Loucy (cell line): ENCODE measurements around the gene ACVR1B.

Experiments
- H2AFZ ChIP-seq: fragments of 200-600 bp; sonication (generic); 2 replicates; pipeline ENCODE4 v1.6.0; 2016; ENCODE audit warnings: antibody characterized with exemption, mild to moderate bottlenecking, low read length, moderate library complexity
- H3F3A ChIP-seq: fragments of 200-600 bp; 2 replicates; pipeline ENCODE4 v1.6.0; 2016; ENCODE audit warnings: antibody characterized with exemption, low read depth, mild to moderate bottlenecking
- H3K27me3 ChIP-seq: fragments of 200-600 bp; sonication (generic); 2 replicates; pipeline ENCODE4 v1.6.1; 2014; ENCODE audit warnings: low read length, mild to moderate bottlenecking; ENCODE audit not compliant: insufficient read depth, poor library complexity, severe bottlenecking
- H3K36me3 ChIP-seq: fragments of 200-600 bp; sonication (generic); 2 replicates; pipeline ENCODE4 v1.6.1; 2016; ENCODE audit warnings: low read length; ENCODE audit not compliant: insufficient read depth
- H3K4me1 ChIP-seq: fragments of 200-600 bp; sonication (generic); 2 replicates; pipeline ENCODE4 v1.5.1; 2014; ENCODE audit warnings: low read length, mild to moderate bottlenecking; ENCODE audit not compliant: insufficient read depth, poor library complexity, severe bottlenecking
- H3K4me2 ChIP-seq: fragments of 200-600 bp; sonication (generic); 2 replicates; pipeline ENCODE4 v1.6.0; 2014; ENCODE audit warnings: antibody characterized with exemption, low read length, low read depth, mild to moderate bottlenecking; ENCODE audit not compliant: poor library complexity, severe bottlenecking
- H3K4me3 ChIP-seq: fragments of 200-600 bp; sonication (generic); 2 replicates; pipeline ENCODE4 v1.5.1; 2014; ENCODE audit warnings: low read length, mild to moderate bottlenecking, mixed read lengths; ENCODE audit not compliant: poor library complexity, severe bottlenecking
- H3K79me2 ChIP-seq: fragments of 200-600 bp; sonication (generic); 2 replicates; pipeline ENCODE4 v1.6.1; 2014; ENCODE audit warnings: low read length; ENCODE audit not compliant: insufficient read depth
- H3K9ac ChIP-seq: fragments of 200-600 bp; sonication (generic); 2 replicates; pipeline ENCODE4 v1.6.0; 2014; ENCODE audit warnings: mild to moderate bottlenecking, low read depth, low read length, moderate library complexity; ENCODE audit not compliant: poor library complexity, severe bottlenecking
- H3K9me2 ChIP-seq: fragments of 200-600 bp; sonication (generic); replicated peaks from 2 replicates; pipeline ENCODE4 v1.6.1; 2016; ENCODE audit warnings: low read depth, low read length, mixed read lengths
- H3K9me3 ChIP-seq: fragments of 200-600 bp; sonication (generic); 2 replicates; pipeline ENCODE4 v1.6.1; 2014; ENCODE audit warnings: mild to moderate bottlenecking, antibody characterized with exemption, low read length, low read depth; ENCODE audit not compliant: insufficient read depth
- H4K20me1 ChIP-seq: fragments of 200-600 bp; sonication (generic); 2 replicates; pipeline ENCODE4 v1.6.0; 2014; ENCODE audit warnings: antibody characterized with exemption, low read length, mild to moderate bottlenecking; ENCODE audit not compliant: insufficient read depth, poor library complexity, severe bottlenecking
- EZH2phosphoT487 ChIP-seq: fragments of 200-600 bp; IDR thresholded peaks from 2 replicates; pipeline ENCODE4 v1.6.1; 2018; ENCODE audit warnings: antibody characterized with exemption, mild to moderate bottlenecking, moderate library complexity, borderline replicate concordance
- TF ChIP-seq, protein P1 (sequence below): fragments of 200-600 bp; sonication (generic); conservative IDR thresholded peaks from 2 replicates; pipeline ENCODE4 v1.5.1; 2014; ENCODE audit warnings: mild to moderate bottlenecking, antibody characterized with exemption, low read length

Gene ACVR1B

DNA sequence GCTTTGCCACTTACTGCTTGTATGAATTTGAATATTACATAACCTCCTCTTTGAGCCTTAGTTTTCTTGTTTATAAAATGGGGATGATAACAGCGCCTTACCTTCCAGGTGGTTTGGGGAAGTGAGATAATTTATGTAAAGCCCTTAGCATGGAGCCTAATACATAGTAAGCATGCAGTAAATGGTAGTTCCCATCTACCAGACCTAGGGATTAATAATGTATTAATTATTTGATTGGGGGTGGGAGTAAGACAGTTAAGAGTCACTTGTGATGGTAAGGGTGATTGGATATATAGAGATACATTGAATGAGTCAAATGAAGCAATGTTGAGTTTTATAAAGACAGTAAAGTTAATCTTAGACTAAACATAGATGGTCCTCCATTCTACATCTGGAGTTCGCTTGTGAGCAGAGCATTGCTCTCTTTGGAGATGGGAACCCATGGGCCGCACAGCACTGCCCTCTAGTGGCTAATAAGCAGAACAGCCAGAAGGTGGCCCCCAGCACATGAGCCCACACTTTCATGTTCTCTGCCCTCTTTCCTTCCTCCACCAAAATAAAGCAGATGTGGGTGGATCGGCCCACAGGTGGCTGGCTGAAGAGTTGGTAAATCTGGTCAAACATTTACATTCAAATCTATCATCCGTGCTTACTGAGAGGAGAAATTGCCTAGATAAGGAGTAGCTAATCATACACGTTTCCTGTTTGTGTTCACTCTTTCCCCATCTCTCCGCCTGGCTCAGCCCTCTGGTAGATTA lies 28.7 kb downstream of the ACVR1B start:
- Histone ChIP-seq H3F3A (no peaks in the 10 kb centered on the region), H3K79me2 (peaks cover 6% of the 10 kb centered on the region; the same call in 1 of the 2 replicates), H4K20me1 (no peaks in the 10 kb centered on the region), H3K4me2 (no peak overlapping the region), H3K9me2 (no peaks in the 10 kb centered on the region), H3K9me3 (no peaks in the 10 kb centered on the region), H3K9ac (no peak overlapping the region), H2AFZ (no peak overlapping the region), H3K4me1 (peaks cover 18% of the 10 kb centered on the region), H3K4me3 (no peak overlapping the region), H3K27me3 (no peaks in the 10 kb centered on the region), H3K36me3 (peaks cover 81% of the 10 kb centered on the region)
- TF ChIP-seq, protein P1, sequence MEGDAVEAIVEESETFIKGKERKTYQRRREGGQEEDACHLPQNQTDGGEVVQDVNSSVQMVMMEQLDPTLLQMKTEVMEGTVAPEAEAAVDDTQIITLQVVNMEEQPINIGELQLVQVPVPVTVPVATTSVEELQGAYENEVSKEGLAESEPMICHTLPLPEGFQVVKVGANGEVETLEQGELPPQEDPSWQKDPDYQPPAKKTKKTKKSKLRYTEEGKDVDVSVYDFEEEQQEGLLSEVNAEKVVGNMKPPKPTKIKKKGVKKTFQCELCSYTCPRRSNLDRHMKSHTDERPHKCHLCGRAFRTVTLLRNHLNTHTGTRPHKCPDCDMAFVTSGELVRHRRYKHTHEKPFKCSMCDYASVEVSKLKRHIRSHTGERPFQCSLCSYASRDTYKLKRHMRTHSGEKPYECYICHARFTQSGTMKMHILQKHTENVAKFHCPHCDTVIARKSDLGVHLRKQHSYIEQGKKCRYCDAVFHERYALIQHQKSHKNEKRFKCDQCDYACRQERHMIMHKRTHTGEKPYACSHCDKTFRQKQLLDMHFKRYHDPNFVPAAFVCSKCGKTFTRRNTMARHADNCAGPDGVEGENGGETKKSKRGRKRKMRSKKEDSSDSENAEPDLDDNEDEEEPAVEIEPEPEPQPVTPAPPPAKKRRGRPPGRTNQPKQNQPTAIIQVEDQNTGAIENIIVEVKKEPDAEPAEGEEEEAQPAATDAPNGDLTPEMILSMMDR, result peak; percentile 97
- no peak for TF ChIP-seq EZH2phosphoT487

DNA sequence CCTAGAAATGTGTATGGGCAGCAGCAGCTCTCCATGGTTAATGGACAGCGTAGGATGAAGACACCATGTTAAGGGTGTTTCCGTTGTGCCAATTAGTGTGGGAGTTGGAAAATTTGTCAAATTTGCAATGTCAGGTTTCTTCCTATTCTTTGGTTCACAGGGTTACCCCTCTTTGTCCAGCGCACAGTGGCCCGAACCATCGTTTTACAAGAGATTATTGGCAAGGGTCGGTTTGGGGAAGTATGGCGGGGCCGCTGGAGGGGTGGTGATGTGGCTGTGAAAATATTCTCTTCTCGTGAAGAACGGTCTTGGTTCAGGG lies 29.3 kb downstream of the ACVR1B start:
- H3K79me2 ChIP-seq, result 0 out of 2 replicates have a peak, but pooled peaks cover under 1% of the 10 kb centered on the region
- no peaks in the 10 kb centered on the region for H3K27me3 ChIP-seq
- TF ChIP-seq, protein P1, result no peak
- no peak for TF ChIP-seq EZH2phosphoT487
- no peak overlapping the region for H3K4me3 ChIP-seq
- no peak overlapping the region for H3K9ac ChIP-seq
- no peak overlapping the region for H3K4me2 ChIP-seq
- no peaks in the 10 kb centered on the region for H3K9me2 ChIP-seq
- no peaks in the 10 kb centered on the region for H3F3A ChIP-seq
- H2AFZ ChIP-seq, result no peak overlapping the region
- H3K4me1 ChIP-seq, result peaks cover 13% of the 10 kb centered on the region
- no peaks in the 10 kb centered on the region for H4K20me1 ChIP-seq
- no peaks in the 10 kb centered on the region for H3K9me3 ChIP-seq
- peaks cover 83% of the 10 kb centered on the region for H3K36me3 ChIP-seq

DNA sequence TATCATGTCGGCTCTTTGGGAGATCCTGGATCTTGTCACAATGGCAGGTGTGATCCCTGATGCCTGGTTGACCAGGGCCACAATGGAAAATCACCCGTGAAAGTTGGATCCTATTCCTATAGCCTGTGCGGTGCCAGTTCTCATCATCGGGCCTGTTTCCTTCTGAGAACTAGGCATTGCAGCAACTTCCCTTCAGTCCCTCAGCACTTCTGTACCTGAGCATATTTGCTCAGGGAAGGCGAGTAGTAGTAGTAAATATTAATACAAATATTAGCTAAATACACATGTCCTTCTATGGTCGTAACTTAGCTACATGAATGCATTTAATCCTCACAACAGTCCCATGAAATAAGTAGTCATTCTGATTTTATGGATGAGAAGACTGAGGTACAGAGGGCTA lies 33.2 kb downstream of the ACVR1B start:
- Histone ChIP-seq H3K27me3 (no peaks in the 10 kb centered on the region), H3K9me2 (no peaks in the 10 kb centered on the region), H3K4me2 (no peak overlapping the region), H3K36me3 (peaks cover 76% of the 10 kb centered on the region; the same call in 1 of the 2 replicates), H3K4me3 (no peak overlapping the region), H3K4me1 (no peaks in the 10 kb centered on the region), H3K9ac (no peak overlapping the region), H3F3A (no peaks in the 10 kb centered on the region), H3K9me3 (no peaks in the 10 kb centered on the region), H3K79me2 (no peaks in the 10 kb centered on the region), H4K20me1 (no peaks in the 10 kb centered on the region), H2AFZ (no peak overlapping the region)
- no peak for TF ChIP-seq EZH2phosphoT487
- TF ChIP-seq, protein P1, result no peak
